GM18858 (cell line): ENCODE measurements around the gene SOX1.

Experiments used
- ATAC-seq: cut with Tn5 transposase; IDR thresholded peaks from one replicate; pipeline ENCODE4 v1.9.1; 2021; ENCODE audit not compliant: unreplicated experiment

The SOX1 gene

DNA sequence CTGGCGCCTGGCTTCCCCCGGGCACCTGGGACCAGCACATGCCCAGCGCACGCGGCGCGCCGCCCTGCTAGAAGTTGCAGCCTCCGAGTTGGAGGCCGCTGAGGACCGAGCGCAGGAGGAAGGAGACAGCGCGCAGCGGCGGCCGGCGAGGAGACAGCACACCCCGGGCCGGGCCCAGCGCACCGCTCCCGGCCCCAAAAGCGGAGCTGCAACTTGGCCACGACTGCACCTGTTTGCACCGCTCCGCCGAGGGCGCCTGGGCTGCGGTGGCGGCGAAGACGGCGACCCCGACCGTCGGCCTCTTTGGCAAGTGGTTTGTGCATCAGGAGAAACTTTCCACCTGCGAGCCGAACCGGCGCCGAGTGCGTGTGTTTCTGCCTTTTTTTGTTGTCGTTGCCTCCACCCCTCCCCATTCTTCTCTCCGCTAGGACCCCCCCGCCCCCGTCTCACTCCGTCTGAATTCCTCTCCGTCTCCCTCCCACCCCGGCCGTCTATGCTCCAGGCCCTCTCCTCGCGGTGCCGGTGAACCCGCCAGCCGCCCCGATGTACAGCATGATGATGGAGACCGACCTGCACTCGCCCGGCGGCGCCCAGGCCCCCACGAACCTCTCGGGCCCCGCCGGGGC, at the start of gene SOX1:
SOX1 (plus strand) TSS at position 34 of the 626 bp plus-strand sequence; CDS start at position 544, 510 bp downstream.
- no peak for ATAC-seq

- ATAC-seq = no peak
These were observed 42.4 kb upstream of the SOX1 start for GRCh38 chr13:112024577-112024976.

DNA sequence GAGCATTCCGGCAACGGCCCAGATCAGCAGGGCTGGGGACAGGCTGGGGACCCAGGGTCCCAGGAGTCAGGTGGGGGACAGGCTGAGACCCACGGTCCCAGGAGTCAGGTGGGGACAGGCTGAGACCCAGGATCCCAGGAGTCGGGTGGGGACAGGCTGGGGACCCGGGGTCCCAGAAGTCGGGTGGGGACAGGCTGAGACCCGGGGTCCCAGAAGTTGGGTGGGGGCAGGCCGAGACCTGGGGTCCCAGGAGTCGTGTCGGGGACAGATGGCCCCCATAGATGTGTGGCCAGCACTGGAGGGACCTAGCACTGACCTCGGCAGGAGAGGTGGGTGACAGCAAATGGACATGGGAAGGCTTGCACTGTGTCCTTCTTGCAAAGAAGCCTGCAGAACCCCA, 39.7 kb upstream of the SOX1 start:
- no peak for ATAC-seq

DNA sequence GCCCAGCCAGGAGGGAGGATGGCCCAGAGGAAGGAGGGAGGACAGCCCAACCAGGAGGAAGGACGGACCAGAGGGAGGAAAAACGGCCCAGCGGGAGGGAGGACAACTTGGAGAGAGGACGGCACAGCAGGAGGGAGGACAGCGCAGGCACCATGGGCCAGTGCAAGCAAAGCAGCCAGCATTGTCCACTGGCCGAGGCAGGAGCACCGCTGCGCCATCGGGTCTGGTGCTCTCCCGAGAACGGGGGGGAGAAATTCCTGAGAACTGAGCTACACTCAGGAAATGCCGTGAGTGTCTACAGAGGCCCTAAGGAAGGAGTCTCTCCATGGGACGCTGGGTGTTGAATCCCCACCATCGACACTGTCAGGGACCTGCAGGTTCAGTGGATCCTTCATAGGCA, 38.5 kb upstream of the SOX1 start:
- ATAC-seq = no peak

- ATAC-seq = no peak
These were observed 37.8 kb upstream of the SOX1 start for GRCh38 chr13:112029143-112029542.

GRCh38 chr13:112032186-112032993, 34.6 kb upstream of the SOX1 start:
- ATAC-seq = no peak

DNA sequence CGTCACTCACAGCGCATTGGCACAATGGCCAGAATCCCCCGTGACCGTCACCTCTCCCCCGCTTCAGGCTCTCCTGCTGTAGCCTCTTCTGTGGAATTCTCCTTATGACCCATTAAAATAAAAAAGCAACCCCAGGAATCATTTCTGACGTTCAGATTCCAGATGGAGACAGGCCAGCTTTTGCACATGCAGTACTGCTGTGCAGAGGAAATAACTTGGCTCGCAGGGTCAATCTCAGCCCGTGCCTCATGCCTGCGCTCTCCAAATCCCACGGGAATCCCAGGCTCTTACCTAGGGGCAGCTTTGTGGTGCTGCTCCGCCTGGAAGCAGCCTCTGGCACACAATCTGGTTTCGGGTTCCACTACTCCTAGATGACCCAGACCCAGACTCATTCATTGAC, 32.7 kb upstream of the SOX1 start:
- ATAC-seq = no peak

GRCh38 chr13:112034846-112035245, 32.1 kb upstream of the SOX1 start:
- no peak for ATAC-seq

DNA sequence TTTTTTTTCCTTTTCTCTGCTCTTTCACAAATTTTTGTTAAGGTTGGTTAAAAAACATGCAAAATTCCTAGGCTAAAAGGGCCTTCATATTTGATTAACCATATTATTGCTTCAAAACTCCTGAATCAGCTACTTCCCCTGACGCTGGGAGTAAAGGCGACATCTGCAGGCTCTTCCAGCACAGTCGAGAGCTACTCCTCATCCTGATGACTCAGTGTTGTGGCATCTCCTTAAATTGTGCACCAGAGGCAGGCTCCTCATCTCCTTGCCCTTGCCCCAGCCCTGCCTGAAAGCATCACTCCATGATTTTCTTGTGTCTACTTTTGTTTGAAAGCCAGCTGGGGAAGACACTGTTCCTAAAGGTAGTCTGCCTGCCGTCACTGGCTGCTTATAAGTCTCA, 24.5 kb upstream of the SOX1 start:
- ATAC-seq = no peak

- ATAC-seq = no peak
These were observed 14.7 kb upstream of the SOX1 start for GRCh38 chr13:112052213-112052612.

DNA sequence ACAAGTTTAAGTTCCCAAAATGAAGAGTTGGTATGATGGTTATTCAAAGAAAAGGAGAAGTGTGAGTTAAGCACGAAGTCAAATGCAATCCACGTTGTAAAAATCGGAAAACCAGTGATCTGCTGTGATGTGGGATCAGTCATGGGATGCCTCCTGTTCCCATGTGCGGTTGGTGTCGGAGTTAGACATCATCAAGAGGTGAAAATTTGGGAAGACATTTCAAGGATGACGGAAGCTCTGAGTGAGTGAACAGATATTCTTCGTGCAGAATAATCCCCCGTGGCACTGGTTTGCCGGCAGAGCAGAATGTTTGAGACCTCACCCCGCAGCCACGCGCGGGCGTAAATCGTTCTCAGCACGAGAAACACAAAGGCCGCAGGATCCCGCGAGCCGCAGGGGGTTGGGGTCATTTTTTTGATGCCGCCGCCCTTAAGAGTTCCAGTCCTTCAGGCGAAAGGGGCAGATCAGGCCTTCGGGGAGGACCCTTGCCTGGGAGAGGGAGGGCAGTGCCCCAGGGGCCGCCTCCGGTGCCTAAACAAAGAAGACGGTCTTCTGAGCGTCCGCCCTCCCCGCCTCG, 13.7 kb upstream of the SOX1 start:
- ATAC-seq = no peak

- no peak for ATAC-seq
These were observed 13.0 kb upstream of the SOX1 start for GRCh38 chr13:112053744-112054615.

- no peak for ATAC-seq
These were observed 12.3 kb upstream of the SOX1 start for GRCh38 chr13:112054616-112055015.

DNA sequence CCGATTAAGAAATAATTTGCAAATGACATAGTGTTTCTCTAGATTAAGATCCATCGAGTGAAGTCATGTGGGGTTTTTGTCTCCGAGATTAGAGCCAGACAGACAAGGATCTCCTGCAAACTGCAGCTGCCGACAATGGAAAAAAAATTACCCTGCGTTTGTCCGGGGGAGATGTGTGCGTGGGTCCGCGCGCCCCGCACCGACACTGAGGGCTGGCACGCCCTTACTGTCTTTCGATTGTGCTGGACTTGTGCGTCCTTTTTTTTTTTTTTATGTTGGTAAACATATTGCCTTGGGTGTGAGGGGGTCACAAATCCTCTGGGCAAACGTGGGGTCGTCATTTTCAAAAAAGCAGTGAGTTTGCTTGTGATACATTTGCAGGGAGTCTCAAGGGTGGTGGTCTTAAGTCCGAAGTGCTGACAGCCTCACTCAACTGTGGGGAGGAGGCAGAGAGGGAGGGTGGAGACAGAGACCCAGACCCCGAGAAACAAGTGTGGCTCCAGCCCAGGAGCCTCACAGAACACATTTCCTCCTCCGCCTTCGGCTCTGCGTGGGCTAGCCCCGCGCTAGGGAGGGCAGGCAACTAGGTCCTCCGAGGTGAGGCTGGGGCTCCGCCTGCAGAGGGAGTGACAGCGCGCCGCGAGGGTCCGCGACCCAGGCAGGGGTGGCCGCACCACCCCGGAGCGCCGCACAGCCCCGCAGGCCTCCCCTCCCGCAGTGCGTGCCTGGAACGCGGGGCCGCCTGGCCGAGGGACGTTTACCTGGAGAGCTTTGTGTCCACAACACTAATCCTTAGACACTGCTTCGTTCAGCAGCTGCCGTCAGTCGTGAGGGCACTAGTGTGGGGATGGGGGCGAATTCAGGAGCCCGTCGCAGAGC, 11.7 kb upstream of the SOX1 start:
- no peak for ATAC-seq

DNA sequence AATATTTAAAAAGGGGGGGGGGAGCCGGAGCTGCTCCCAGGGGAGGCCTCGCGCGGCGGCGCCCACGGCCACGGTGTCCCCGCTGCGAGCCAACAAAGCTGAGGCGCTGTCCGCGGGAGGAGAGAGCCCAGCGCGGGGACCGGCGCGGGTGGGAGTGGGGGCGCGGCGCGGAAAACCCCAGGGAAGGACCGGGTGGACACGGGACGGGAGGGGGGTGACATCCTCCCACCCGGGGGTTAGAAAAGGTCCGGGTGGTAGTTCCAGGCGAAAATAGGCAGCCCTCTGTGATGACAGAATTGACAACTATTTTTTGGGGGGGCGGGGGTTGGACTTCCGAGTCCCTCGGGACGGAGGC, 11.1 kb upstream of the SOX1 start:
- ATAC-seq = no peak

- no peak for ATAC-seq
These were observed 10.6 kb upstream of the SOX1 start for GRCh38 chr13:112056284-112056727.

- no peak for ATAC-seq
These were observed 10.1 kb upstream of the SOX1 start for GRCh38 chr13:112056739-112057438.

- ATAC-seq = no peak
These were observed 9.6 kb upstream of the SOX1 start for GRCh38 chr13:112057439-112057735.

GRCh38 chr13:112057736-112058518, 9.0 kb upstream of the SOX1 start:
- no peak for ATAC-seq
